Astrocyte (in vitro differentiated cells and primary cell): ENCODE results near the gene HS6ST1. TPM values are rescaled to one million over a fixed set of nuclear protein-coding genes. Genes with fewer than 3 reads are reported as not detected.

Experiments
- DNase-seq: peaks from one replicate; pipeline ENCODE4 v3.0.0-alpha.2; 2010; ENCODE audit warnings: low read depth
- FAIRE-seq: peaks from 2 replicates; lab custom pipeline; 2011; peaks lifted over from hg19 to GRCh38; lab: Jason Lieb, UNC
- H2AFZ ChIP-seq: 2 replicates; pipeline ENCODE4 v1.6.0; 2012; ENCODE audit warnings: low read depth, low read length, inconsistent platforms
- H3K27ac ChIP-seq: 2 replicates; pipeline ENCODE4 v1.5.1; 2011; ENCODE audit warnings: low read depth, low read length, inconsistent platforms
- H3K27me3 ChIP-seq: 2 replicates; pipeline ENCODE4 v1.6.0; 2011; ENCODE audit warnings: low read length, inconsistent platforms; ENCODE audit not compliant: insufficient read depth
- H3K36me3 ChIP-seq: 2 replicates; pipeline ENCODE4 v1.5.1; 2011; ENCODE audit warnings: low read length, inconsistent platforms; ENCODE audit not compliant: insufficient read depth
- H3K4me1 ChIP-seq: 2 replicates; pipeline ENCODE4 v1.5.1; 2011; ENCODE audit warnings: low read length, inconsistent platforms; ENCODE audit not compliant: insufficient read depth
- H3K4me2 ChIP-seq: 2 replicates; pipeline ENCODE4 v1.6.0; 2012; ENCODE audit warnings: low read length, inconsistent platforms
- H3K4me3 ChIP-seq: 2 replicates; pipeline ENCODE4 v1.5.1; 2011; ENCODE audit warnings: low read depth, mild to moderate bottlenecking, low read length, inconsistent platforms; ENCODE audit not compliant: insufficient read depth
- H3K79me2 ChIP-seq: 2 replicates; pipeline ENCODE4 v1.6.0; 2012; ENCODE audit warnings: mild to moderate bottlenecking, low read length, inconsistent platforms; ENCODE audit not compliant: insufficient read depth
- H3K9ac ChIP-seq: 2 replicates; pipeline ENCODE4 v1.6.0; 2012; ENCODE audit warnings: mild to moderate bottlenecking, low read length, inconsistent platforms
- H3K9me3 ChIP-seq: 2 replicates; pipeline ENCODE4 v1.5.1; 2012; ENCODE audit warnings: low read depth, mild to moderate bottlenecking, low read length, inconsistent platforms; ENCODE audit not compliant: insufficient read depth
- H4K20me1 ChIP-seq: 2 replicates; pipeline ENCODE4 v1.6.0; 2012; ENCODE audit warnings: low read length, inconsistent platforms; ENCODE audit not compliant: insufficient read depth
- H3K27ac Mint-ChIP-seq: one replicate; pipeline ENCODE4 v1.8.0; 2021; ENCODE audit warnings: mild to moderate bottlenecking, mixed read lengths; ENCODE audit not compliant: unreplicated experiment
- H3K27me3 Mint-ChIP-seq: one replicate; pipeline ENCODE4 v1.8.0; 2021; ENCODE audit warnings: low read depth, mixed read lengths; ENCODE audit not compliant: unreplicated experiment
- H3K36me3 Mint-ChIP-seq: one replicate; pipeline ENCODE4 v1.8.0; 2021; ENCODE audit warnings: low read depth, mixed read lengths; ENCODE audit not compliant: unreplicated experiment
- H3K4me1 Mint-ChIP-seq: one replicate; pipeline ENCODE4 v1.8.0; 2021; ENCODE audit warnings: low read depth, mixed read lengths; ENCODE audit not compliant: unreplicated experiment
- H3K4me3 Mint-ChIP-seq: one replicate; pipeline ENCODE4 v1.8.0; 2021; ENCODE audit warnings: mild to moderate bottlenecking, moderate library complexity, mixed read lengths; ENCODE audit not compliant: unreplicated experiment
- H3K9me3 Mint-ChIP-seq: one replicate; pipeline ENCODE4 v1.8.0; 2021; ENCODE audit warnings: mild to moderate bottlenecking, mixed read lengths; ENCODE audit not compliant: unreplicated experiment
- EZH2 ChIP-seq: IDR thresholded peaks from 2 replicates; pipeline ENCODE4 v1.6.1; 2012; ENCODE audit warnings: mild to moderate bottlenecking, low read length, inconsistent platforms; ENCODE audit not compliant: insufficient read depth
- total RNA-seq: library from RNA; stranded (reverse); gene quantifications from 2 replicates; pipeline ENCODE4 v1.2.1, GENCODE V29; 2021
- TF ChIP-seq, protein P1 (sequence below): IDR thresholded peaks from 2 replicates; pipeline ENCODE4 v1.5.1; 2011; ENCODE audit warnings: low read depth, mild to moderate bottlenecking, inconsistent platforms, low read length, moderate library complexity; ENCODE audit not compliant: insufficient read depth

The HS6ST1 gene
- total RNA-seq, 1 donor from 2014 or later = 20.5 TPM

DNA sequence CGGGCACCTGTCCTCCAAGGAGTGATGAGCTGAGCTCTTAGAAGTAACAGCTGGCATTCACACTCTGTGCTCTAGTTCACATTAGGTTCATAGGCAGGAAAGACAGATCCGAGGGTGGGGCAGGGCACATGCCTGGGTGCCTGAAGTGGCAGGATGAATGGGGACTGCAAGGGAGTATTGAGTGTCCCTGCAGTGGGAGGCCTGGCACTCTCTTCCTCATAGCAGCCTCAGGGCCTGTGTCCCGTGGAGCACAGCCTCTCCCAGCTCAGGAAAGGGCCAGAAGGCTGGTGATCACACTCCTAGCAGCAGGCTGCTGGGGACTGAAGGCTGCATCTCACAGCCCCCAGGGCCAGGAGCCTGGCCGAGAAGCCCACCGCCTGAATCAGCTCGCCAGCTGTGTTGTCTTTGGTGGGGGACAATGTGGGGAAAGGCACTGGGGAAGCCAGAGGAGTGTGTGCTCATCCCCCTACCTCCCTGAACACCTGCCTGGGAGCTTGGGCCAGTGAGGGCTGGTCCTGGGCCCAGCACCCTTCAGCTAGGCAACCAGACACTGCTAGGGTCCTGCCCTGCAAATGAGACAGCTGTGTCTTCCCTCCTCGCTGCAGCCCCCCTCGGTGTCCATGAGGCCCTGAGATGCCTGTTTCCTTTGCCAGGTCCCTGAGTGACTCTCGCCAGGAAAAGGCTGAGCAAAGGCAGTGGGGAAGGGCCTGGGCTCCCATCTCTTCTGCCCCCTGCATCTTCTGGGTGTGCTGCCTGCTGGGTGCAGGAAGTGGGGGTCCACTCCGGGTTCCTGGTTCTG lies 48.2 kb upstream of the HS6ST1 start:
- Mint-ChIP-seq H3K36me3 (no peaks in the 10 kb centered on the region), H3K27ac (no peak overlapping the region), H3K4me3 (no peak overlapping the region), H3K27me3 (peaks cover 21% of the 10 kb centered on the region), H3K9me3 (no peaks in the 10 kb centered on the region), H3K4me1 (peaks cover 32% of the 10 kb centered on the region)
- Histone ChIP-seq H3K36me3 (no peaks in the 10 kb centered on the region), H3K27me3 (no peaks in the 10 kb centered on the region), H3K79me2 (no peaks in the 10 kb centered on the region), H3K4me3 (no peak overlapping the region), H3K9me3 (no peaks in the 10 kb centered on the region), H3K4me2 (no peak overlapping the region), H3K9ac (no peak overlapping the region), H3K27ac (no peak overlapping the region), H2AFZ (no peak overlapping the region), H3K4me1 (peaks cover 29% of the 10 kb centered on the region), H4K20me1 (no peaks in the 10 kb centered on the region)
- TF ChIP-seq EZH2 = no peak
- TF ChIP-seq, protein P1, sequence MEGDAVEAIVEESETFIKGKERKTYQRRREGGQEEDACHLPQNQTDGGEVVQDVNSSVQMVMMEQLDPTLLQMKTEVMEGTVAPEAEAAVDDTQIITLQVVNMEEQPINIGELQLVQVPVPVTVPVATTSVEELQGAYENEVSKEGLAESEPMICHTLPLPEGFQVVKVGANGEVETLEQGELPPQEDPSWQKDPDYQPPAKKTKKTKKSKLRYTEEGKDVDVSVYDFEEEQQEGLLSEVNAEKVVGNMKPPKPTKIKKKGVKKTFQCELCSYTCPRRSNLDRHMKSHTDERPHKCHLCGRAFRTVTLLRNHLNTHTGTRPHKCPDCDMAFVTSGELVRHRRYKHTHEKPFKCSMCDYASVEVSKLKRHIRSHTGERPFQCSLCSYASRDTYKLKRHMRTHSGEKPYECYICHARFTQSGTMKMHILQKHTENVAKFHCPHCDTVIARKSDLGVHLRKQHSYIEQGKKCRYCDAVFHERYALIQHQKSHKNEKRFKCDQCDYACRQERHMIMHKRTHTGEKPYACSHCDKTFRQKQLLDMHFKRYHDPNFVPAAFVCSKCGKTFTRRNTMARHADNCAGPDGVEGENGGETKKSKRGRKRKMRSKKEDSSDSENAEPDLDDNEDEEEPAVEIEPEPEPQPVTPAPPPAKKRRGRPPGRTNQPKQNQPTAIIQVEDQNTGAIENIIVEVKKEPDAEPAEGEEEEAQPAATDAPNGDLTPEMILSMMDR = no peak
- FAIRE-seq = no peak
- DNase-seq = no peak

GRCh38 chr2:128365217-128365905 lies 46.7 kb upstream of the HS6ST1 start:
- Histone ChIP-seq H3K9me3 (no peaks in the 10 kb centered on the region), H3K79me2 (no peaks in the 10 kb centered on the region), H3K9ac (no peak overlapping the region), H3K36me3 (no peaks in the 10 kb centered on the region), H2AFZ (no peak overlapping the region), H4K20me1 (no peaks in the 10 kb centered on the region), H3K4me1 (peaks cover 32% of the 10 kb centered on the region), H3K4me2 (no peak overlapping the region), H3K27me3 (no peaks in the 10 kb centered on the region), H3K4me3 (no peak overlapping the region), H3K27ac (no peak overlapping the region)
- Mint-ChIP-seq H3K4me3 (no peak overlapping the region), H3K27ac (no peak overlapping the region), H3K27me3 (peaks cover 19% of the 10 kb centered on the region), H3K36me3 (no peaks in the 10 kb centered on the region), H3K4me1 (peaks cover 43% of the 10 kb centered on the region), H3K9me3 (peaks cover 2% of the 10 kb centered on the region)
- DNase-seq = peak; percentile 47
- FAIRE-seq = no peak
- TF ChIP-seq EZH2 = no peak
- TF ChIP-seq, protein P1 = no peak
